GM12878 (cell line): ENCODE measurements around the gene CHFR. TPM values are rescaled to one million over a fixed set of nuclear protein-coding genes. Genes with fewer than 3 reads are reported as not detected.
A peak's percentile ranks its signal among the peaks of the same experiment; 100 is the strongest.

ENCODE experiments used
- ATAC-seq: fragments of 200-7000 bp; cut with Tn5 transposase; 3 replicates; pipeline ENCODE4 v1.9.1; 2020; ENCODE audit warnings: mild to moderate bottlenecking, moderate library complexity
- BruUV-seq: library from RNA; stranded (reverse); fragments of 400-500 nt; replicated peaks from 2 replicates; lab custom pipeline; 2021; lab: Mats Ljungman, UMichigan
- CTCF ChIA-PET: fragments of 300-600 bp; sonication (Branson Sonifier 250); formaldehyde crosslinking; extraction: SDS; loops from one replicate; lab custom pipeline; 2021; ENCODE audit warnings: inconsistent platforms; lab: Yijun Ruan, JAX
- POLR2A ChIA-PET: fragments of 350-600 bp; formaldehyde crosslinking; extraction: SDS; loops from one replicate; lab custom pipeline; 2021; ENCODE audit warnings: inconsistent platforms; lab: Charles Lee
- RAD21 ChIA-PET: fragments of 300-600 bp; sonication (Branson Sonifier 250); formaldehyde crosslinking; loops from one replicate; lab custom pipeline; 2023; ENCODE audit warnings: antibody characterized with exemption; ENCODE audit not compliant: unreplicated experiment; lab: Charles Lee
- SMC1A ChIA-PET: fragments of 300-600 bp; sonication (Branson Sonifier 250); formaldehyde crosslinking; loops from one replicate; lab custom pipeline; 2023; ENCODE audit not compliant: unreplicated experiment, uncharacterized antibody; lab: Charles Lee
- DNase-seq: peaks from one replicate; pipeline ENCODE4 v3.0.0-alpha.2; 2011; ENCODE audit warnings: low read depth, low spot score
- FAIRE-seq: peaks from 3 replicates; lab custom pipeline; 2011; peaks lifted over from hg19 to GRCh38; lab: Jason Lieb, UNC
- H2AFZ ChIP-seq: 2 replicates; pipeline ENCODE4 v1.6.0; 2011; ENCODE audit warnings: low read depth, low read length, control low read depth; ENCODE audit not compliant: control insufficient read depth
- H3K27ac ChIP-seq: 2 replicates; pipeline ENCODE4 v1.5.1; 2011; ENCODE audit warnings: control low read depth; ENCODE audit not compliant: control insufficient read depth, insufficient read depth
- H3K27me3 ChIP-seq, 2 experiments: replicated peaks in 1 of 2; 2 replicates each; pipeline versions ENCODE4 v1.6.0 to v1.6.1; 2011; ENCODE audit warnings: low read length in 1 of 2; ENCODE audit not compliant: control insufficient read depth in 2 of 2, insufficient read depth in 2 of 2
- H3K36me3 ChIP-seq, 2 experiments: 2 replicates each; pipeline ENCODE4 v1.5.1; 2011; ENCODE audit warnings: low read length in 1 of 2; ENCODE audit not compliant: control insufficient read depth in 2 of 2, insufficient read depth in 2 of 2
- H3K4me1 ChIP-seq: 2 replicates; pipeline ENCODE4 v1.6.1; 2011; ENCODE audit warnings: mild to moderate bottlenecking, low read length, moderate library complexity, mixed read lengths; ENCODE audit not compliant: control insufficient read depth, insufficient read depth
- H3K4me2 ChIP-seq: 2 replicates; pipeline ENCODE4 v1.6.0; 2011; ENCODE audit warnings: control low read depth; ENCODE audit not compliant: control insufficient read depth, insufficient read depth
- H3K4me3 ChIP-seq: fragments of 200-600 bp; sonication (generic); 2 replicates; pipeline ENCODE4 v1.5.1; 2016
- H3K79me2 ChIP-seq: 2 replicates; pipeline ENCODE4 v1.6.0; 2011; ENCODE audit warnings: low read length; ENCODE audit not compliant: control insufficient read depth, insufficient read depth
- H3K9ac ChIP-seq: 2 replicates; pipeline ENCODE4 v1.8.0; 2011; ENCODE audit warnings: low read length, control low read depth, mixed read lengths; ENCODE audit not compliant: control insufficient read depth, insufficient read depth
- H3K9me3 ChIP-seq: replicated peaks from 3 replicates; pipeline ENCODE4 v1.5.1; 2011; ENCODE audit warnings: mild to moderate bottlenecking, low read length; ENCODE audit not compliant: control insufficient read depth, insufficient read depth
- H4K20me1 ChIP-seq: 2 replicates; pipeline ENCODE4 v1.6.0; 2011; ENCODE audit not compliant: control insufficient read depth, insufficient read depth
- CTCF ChIP-seq, 3 experiments: IDR thresholded peaks in 2 of 3; conservative IDR thresholded peaks in 1 of 3; 2 replicates each; pipeline ENCODE4 v1.5.1; 2011; ENCODE audit warnings: low read depth in 3 of 3, low read length in 3 of 3, mild to moderate bottlenecking in 3 of 3, control low read depth in 2 of 3, moderate library complexity in 2 of 3, inconsistent platforms in 1 of 3, mixed read lengths in 1 of 3; ENCODE audit not compliant: control insufficient read depth in 2 of 3, insufficient read depth in 1 of 3; ENCODE audit errors: extremely low read depth in 1 of 3
- HDAC6 ChIP-seq: fragments of 200-600 bp; sonication (generic); IDR thresholded peaks from one replicate; pipeline ENCODE4 v1.8.0; 2017; ENCODE audit warnings: antibody characterized with exemption; ENCODE audit not compliant: unreplicated experiment
- KLF5 ChIP-seq: fragments of 450-650 bp; IDR thresholded peaks from 2 replicates; pipeline ENCODE4 v1.6.1; 2014; ENCODE audit warnings: mild to moderate bottlenecking; ENCODE audit not compliant: partially characterized antibody
- MYB ChIP-seq: fragments of 150-350 bp; IDR thresholded peaks from 2 replicates; pipeline ENCODE4 v1.6.1; 2014; ENCODE audit warnings: mild to moderate bottlenecking, low read depth, low read length, borderline replicate concordance
- NR2C1 ChIP-seq: fragments of 450-650 bp; IDR thresholded peaks from 2 replicates; pipeline ENCODE4 v1.6.1; 2017; ENCODE audit warnings: antibody characterized with exemption, mild to moderate bottlenecking, moderate library complexity
- RUNX3 ChIP-seq: IDR thresholded peaks from 2 replicates; pipeline ENCODE4 v1.6.1; 2012; ENCODE audit warnings: low read length, inconsistent platforms
- TCF7 ChIP-seq: IDR thresholded peaks from 2 replicates; pipeline ENCODE4 v1.6.1; 2014; ENCODE audit warnings: antibody characterized with exemption, borderline replicate concordance
- ZBTB33 ChIP-seq: fragments of 450-650 bp; IDR thresholded peaks from 2 replicates; pipeline ENCODE4 v1.6.1; 2017; ENCODE audit warnings: mild to moderate bottlenecking
- WGBS: methylation state at CpG from one replicate; pipeline ENCODE4 v1.1.6; 2016; ENCODE audit warnings: low lambda C conversion rate; ENCODE audit not compliant: insufficient replicate concordance, insufficient coverage; ENCODE audit errors: missing lambda C conversion rate; 5-methylcytosine and 5-hydroxymethylcytosine counted together
- in situ Hi-C: fragments of 300-500 bp; cut with MboI; formaldehyde crosslinking; loops from 9 replicates; pipeline ENCODE4 v1.14.3; 2018; ENCODE audit warnings: mixed read lengths
- intact Hi-C: fragments of 100-400 bp; cut with micrococcal nuclease; formaldehyde crosslinking; loops from one replicate; pipeline ENCODE4 v1.14.2; 2022; ENCODE audit not compliant: unreplicated experiment
- polyA plus RNA-seq, 11 experiments: library from polyadenylated mRNA; depleted of rRNA in 4 of 11; unstranded in 6 of 11; stranded (reverse) in 5 of 11; fragments of >200 nt; fragmentation: Nextera tagmentation in 4 of 11; fragmentation: Illumina TruSeq in 1 of 11; extraction: Ambion mirVana in 4 of 11; extraction: Trizol in 1 of 11; gene quantifications; 1 replicate in 1 of 11; 2 replicates in 10 of 11; pipeline versions ENCODE4 v1.2.1 to v1.2.3, GENCODE V29; 2011 to 2016; ENCODE audit warnings: inconsistent platforms in 2 of 11, missing spikeins in 2 of 11, low read depth in 1 of 11
- total RNA-seq, 4 experiments: library from RNA; depleted of rRNA in 3 of 4; stranded (reverse); fragments of >200 nt in 3 of 4; fragmentation: Illumina TruSeq in 1 of 4; extraction: Trizol in 1 of 4; gene quantifications; 2 replicates each; pipeline versions ENCODE4 v1.2.1 to v1.2.3, GENCODE V29; 2013 to 2021
- TF ChIP-seq, protein P1 (sequence below): IDR thresholded peaks from 2 replicates; pipeline ENCODE4 v1.6.1; 2011; ENCODE audit warnings: mild to moderate bottlenecking, low read depth, low read length, moderate library complexity; ENCODE audit not compliant: insufficient replicate concordance
- TF ChIP-seq, protein P2 (sequence below): fragments of 450-650 bp; conservative IDR thresholded peaks from 2 replicates; pipeline ENCODE4 v1.6.1; 2017; ENCODE audit warnings: mild to moderate bottlenecking, moderate library complexity
- TF ChIP-seq, protein P3 (sequence below): IDR thresholded peaks from 2 replicates; pipeline ENCODE4 v1.6.1; 2011; ENCODE audit warnings: low read depth, mild to moderate bottlenecking, low read length, moderate library complexity, borderline replicate concordance; ENCODE audit errors: extremely low read depth
- TF ChIP-seq, protein P4 (sequence below): fragments of 450-650 bp; IDR thresholded peaks from 2 replicates; pipeline ENCODE4 v1.6.1; 2017; ENCODE audit warnings: mild to moderate bottlenecking, moderate library complexity

The CHFR gene
- total and polyA plus RNA-seq, 10 of the 15 experiments (the other 5 are each of a cell fraction or from before 2014, with no cell fraction given): 1.1 to 49.4 (median 34.4) TPM

DNA sequence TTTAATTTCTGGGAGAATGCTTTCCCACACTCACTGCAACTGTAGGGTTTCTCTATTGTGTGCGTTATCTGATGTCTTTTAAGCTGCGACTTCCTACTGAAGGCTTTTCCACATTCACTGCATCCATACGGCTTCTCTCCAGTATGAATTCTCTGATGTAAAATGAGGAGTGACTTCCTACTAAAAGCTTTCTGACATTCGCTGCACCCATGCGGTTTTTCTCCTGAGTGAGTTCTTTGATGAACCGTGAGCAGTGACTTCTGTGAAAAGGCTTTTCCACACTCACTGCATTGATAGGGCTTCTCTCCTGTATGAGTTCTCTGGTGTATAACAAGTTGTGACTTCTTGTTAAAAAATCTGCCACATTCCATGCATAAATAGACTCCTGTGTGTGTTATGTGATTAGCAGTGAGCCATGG, 39.0 kb upstream of the CHFR start:
- ATAC-seq (no peak), DNase-seq (no peak), FAIRE-seq (no peak)
- Histone ChIP-seq H3K4me2 (no peak overlapping the region), H3K9ac (no peak overlapping the region), H3K9me3 (peaks cover 41% of the 10 kb centered on the region), H3K27ac (no peak overlapping the region), H3K36me3 (no peaks in the 10 kb centered on the region), H4K20me1 (no peaks in the 10 kb centered on the region), H3K4me1 (no peaks in the 10 kb centered on the region), H3K27me3 (no peaks in the 10 kb centered on the region), H2AFZ (no peak overlapping the region), H3K4me3 (no peak overlapping the region), H3K79me2 (no peaks in the 10 kb centered on the region)
- no TSS peak for BruUV-seq
- ChIA-PET CTCF (no interaction called here), SMC1A (no interaction called here), POLR2A (no interaction called here), RAD21 (no interaction called here)
- intact Hi-C loops (no loop called here), in situ Hi-C loops (no loop called here)
- 91% methylated on average over 6 of the region's 6 CpGs for WGBS
- TF ChIP-seq, protein P1, sequence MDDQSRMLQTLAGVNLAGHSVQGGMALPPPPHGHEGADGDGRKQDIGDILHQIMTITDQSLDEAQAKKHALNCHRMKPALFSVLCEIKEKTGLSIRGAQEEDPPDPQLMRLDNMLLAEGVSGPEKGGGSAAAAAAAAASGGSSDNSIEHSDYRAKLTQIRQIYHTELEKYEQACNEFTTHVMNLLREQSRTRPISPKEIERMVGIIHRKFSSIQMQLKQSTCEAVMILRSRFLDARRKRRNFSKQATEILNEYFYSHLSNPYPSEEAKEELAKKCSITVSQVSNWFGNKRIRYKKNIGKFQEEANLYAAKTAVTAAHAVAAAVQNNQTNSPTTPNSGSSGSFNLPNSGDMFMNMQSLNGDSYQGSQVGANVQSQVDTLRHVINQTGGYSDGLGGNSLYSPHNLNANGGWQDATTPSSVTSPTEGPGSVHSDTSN: no peak
- TF ChIP-seq KLF5: peak; percentile 62
- TF ChIP-seq HDAC6: no peak
- TF ChIP-seq, protein P2, sequence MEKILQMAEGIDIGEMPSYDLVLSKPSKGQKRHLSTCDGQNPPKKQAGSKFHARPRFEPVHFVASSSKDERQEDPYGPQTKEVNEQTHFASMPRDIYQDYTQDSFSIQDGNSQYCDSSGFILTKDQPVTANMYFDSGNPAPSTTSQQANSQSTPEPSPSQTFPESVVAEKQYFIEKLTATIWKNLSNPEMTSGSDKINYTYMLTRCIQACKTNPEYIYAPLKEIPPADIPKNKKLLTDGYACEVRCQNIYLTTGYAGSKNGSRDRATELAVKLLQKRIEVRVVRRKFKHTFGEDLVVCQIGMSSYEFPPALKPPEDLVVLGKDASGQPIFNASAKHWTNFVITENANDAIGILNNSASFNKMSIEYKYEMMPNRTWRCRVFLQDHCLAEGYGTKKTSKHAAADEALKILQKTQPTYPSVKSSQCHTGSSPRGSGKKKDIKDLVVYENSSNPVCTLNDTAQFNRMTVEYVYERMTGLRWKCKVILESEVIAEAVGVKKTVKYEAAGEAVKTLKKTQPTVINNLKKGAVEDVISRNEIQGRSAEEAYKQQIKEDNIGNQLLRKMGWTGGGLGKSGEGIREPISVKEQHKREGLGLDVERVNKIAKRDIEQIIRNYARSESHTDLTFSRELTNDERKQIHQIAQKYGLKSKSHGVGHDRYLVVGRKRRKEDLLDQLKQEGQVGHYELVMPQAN: no peak
- TF ChIP-seq, protein P3, sequence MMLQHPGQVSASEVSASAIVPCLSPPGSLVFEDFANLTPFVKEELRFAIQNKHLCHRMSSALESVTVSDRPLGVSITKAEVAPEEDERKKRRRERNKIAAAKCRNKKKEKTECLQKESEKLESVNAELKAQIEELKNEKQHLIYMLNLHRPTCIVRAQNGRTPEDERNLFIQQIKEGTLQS: no peak
- no peak for TF ChIP-seq MYB
- no peak for TF ChIP-seq ZBTB33
- TF ChIP-seq RUNX3: no peak
- TF ChIP-seq NR2C1: no peak
- no peak for TF ChIP-seq TCF7
- no peak for TF ChIP-seq CTCF (IDR thresholded peaks at IDR 0.05 in 2 of 3, conservative IDR thresholded peaks at IDR 0.05 in 1 of 3; ENCODE audit: control insufficient read depth in 2 of 3, extremely low read depth in 1 of 3, insufficient read depth in 1 of 3, low read depth in 3 of 3, low read length in 3 of 3)
- TF ChIP-seq, protein P4, sequence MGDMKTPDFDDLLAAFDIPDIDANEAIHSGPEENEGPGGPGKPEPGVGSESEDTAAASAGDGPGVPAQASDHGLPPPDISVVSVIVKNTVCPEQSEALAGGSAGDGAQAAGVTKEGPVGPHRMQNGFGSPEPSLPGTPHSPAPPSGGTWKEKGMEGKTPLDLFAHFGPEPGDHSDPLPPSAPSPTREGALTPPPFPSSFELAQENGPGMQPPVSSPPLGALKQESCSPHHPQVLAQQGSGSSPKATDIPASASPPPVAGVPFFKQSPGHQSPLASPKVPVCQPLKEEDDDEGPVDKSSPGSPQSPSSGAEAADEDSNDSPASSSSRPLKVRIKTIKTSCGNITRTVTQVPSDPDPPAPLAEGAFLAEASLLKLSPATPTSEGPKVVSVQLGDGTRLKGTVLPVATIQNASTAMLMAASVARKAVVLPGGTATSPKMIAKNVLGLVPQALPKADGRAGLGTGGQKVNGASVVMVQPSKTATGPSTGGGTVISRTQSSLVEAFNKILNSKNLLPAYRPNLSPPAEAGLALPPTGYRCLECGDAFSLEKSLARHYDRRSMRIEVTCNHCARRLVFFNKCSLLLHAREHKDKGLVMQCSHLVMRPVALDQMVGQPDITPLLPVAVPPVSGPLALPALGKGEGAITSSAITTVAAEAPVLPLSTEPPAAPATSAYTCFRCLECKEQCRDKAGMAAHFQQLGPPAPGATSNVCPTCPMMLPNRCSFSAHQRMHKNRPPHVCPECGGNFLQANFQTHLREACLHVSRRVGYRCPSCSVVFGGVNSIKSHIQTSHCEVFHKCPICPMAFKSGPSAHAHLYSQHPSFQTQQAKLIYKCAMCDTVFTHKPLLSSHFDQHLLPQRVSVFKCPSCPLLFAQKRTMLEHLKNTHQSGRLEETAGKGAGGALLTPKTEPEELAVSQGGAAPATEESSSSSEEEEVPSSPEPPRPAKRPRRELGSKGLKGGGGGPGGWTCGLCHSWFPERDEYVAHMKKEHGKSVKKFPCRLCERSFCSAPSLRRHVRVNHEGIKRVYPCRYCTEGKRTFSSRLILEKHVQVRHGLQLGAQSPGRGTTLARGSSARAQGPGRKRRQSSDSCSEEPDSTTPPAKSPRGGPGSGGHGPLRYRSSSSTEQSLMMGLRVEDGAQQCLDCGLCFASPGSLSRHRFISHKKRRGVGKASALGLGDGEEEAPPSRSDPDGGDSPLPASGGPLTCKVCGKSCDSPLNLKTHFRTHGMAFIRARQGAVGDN: no peak
